ENCODE results near the gene SCO2.

GRCh38 chr22:50572965-50573364 is 47.6 kb upstream of the SCO2 start:
- TF ChIP-seq MAFK (IDR thresholded peaks at IDR 0.05; ENCODE audit: low read depth, low read length) (no peak), CTCF (conservative IDR thresholded peaks at IDR 0.05; ENCODE audit: low read depth, low read length) (no peak), SMC3 (IDR thresholded peaks at IDR 0.05; ENCODE audit: low read depth, low read length) (no peak), POLR2A (IDR thresholded peaks at IDR 0.05; ENCODE audit: low read depth, low read length) (no peak)
